Right renal cortex interstitium (tissue), 3 donors: Measurements from ENCODE around the gene BTBD16. TPM values are rescaled to one million over a fixed set of nuclear protein-coding genes. Genes with fewer than 3 reads are reported as not detected.
A peak's percentile ranks its signal among the peaks of the same experiment; 100 is the strongest.

Experiments
- DNase-seq, 3 donors: peaks; one replicate each; pipeline ENCODE4 v3.0.0-alpha.2; 2013; ENCODE audit warnings: low read depth in 3 of 3, low spot score in 2 of 3
- polyA plus RNA-seq, 3 donors: library from polyadenylated mRNA; unstranded; fragments of 120-200 nt; gene quantifications; one replicate each; pipeline ENCODE4 v1.2.1, GENCODE V29; 2013; ENCODE audit not compliant: insufficient read length in 3 of 3

The BTBD16 gene
- polyA plus RNA-seq, 3 donors: 0.36 to 1.6 (median 0.60) TPM

- no peak for DNase-seq
Measured at GRCh38 chr10:122362621-122363020, 91.5 kb downstream of the BTBD16 start.

- no peak for DNase-seq
Measured at GRCh38 chr10:122363311-122363710, 92.2 kb downstream of the BTBD16 start.

GRCh38 chr10:122363722-122364463 lies 92.8 kb downstream of the BTBD16 start:
- DNase-seq: no peak

GRCh38 chr10:122368502-122369254 lies 97.6 kb downstream of the BTBD16 start:
- no peak for DNase-seq

- no peak for DNase-seq
Measured at GRCh38 chr10:122373108-122373507, 102.0 kb downstream of the BTBD16 start.

GRCh38 chr10:122373721-122374120 lies 102.6 kb downstream of the BTBD16 start:
- no peak for DNase-seq

- peak; percentile 74 to 91 (median 77) for DNase-seq
Measured at GRCh38 chr10:122374237-122374858, 103.3 kb downstream of the BTBD16 start, which contains the start of gene PLEKHA1. Gene PLEKHA1 (plus strand): TSS chr10:122374708. CDS start chr10:122393201, 18,493 bp downstream.

GRCh38 chr10:122374859-122375678 lies 104.0 kb downstream of the BTBD16 start:
- peak in 1 of 3 donors; percentile 18 for DNase-seq

GRCh38 chr10:122375679-122376160 lies 104.6 kb downstream of the BTBD16 start:
- no peak for DNase-seq

- no peak for DNase-seq
Measured at GRCh38 chr10:122376364-122376961, 105.4 kb downstream of the BTBD16 start.

GRCh38 chr10:122379041-122379440 lies 107.9 kb downstream of the BTBD16 start:
- no peak for DNase-seq

GRCh38 chr10:122379537-122379936 lies 108.4 kb downstream of the BTBD16 start:
- no peak for DNase-seq

GRCh38 chr10:122380703-122381102 lies 109.6 kb downstream of the BTBD16 start:
- no peak for DNase-seq

- DNase-seq: no peak
Measured at GRCh38 chr10:122381680-122382079, 110.6 kb downstream of the BTBD16 start.

- no peak for DNase-seq
Measured at GRCh38 chr10:122386514-122386913, 115.4 kb downstream of the BTBD16 start.

GRCh38 chr10:122387572-122387971 lies 116.5 kb downstream of the BTBD16 start:
- no peak for DNase-seq
